HG02981 (cell line): Measurements from ENCODE around the gene CD96.
"Not testable (repeated sequence)": the region's sequence is repeated elsewhere in the genome, so short reads cannot be mapped to it uniquely, and the experiment has no call there.

Experiments
- ATAC-seq: cut with Tn5 transposase; IDR thresholded peaks from one replicate; pipeline ENCODE4 v1.9.1; 2021; ENCODE audit warnings: mild to moderate bottlenecking, moderate library complexity; ENCODE audit not compliant: unreplicated experiment

Gene CD96

DNA sequence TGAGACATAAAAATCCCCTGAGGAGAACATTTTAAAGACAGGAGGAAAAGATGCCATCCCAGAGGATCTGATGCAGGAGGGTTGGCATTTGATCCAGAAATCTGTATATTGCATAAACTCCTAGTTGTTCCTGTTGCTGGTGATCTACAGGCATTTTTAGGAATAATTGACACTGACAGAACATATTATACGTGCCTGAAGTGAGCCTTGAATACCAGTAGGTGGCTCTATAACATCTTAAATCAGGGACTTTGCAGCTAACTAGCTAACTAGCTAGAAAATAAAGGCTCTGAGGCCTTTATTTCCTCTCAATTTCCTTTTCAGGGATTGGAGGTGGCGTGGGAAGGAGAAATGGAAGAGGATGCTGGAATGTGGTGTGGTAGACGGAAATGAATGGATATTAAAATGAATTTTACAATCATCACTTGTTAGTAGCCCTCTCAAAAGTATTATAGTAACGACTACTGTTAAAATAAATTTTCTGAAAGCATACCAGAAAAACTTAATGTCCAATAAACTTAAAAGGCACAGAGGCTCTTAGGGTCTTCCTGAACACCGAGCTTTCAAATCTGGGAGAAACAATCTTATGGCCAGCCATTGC lies 127.0 kb downstream of the CD96 start:
- peak; percentile 34 for ATAC-seq

DNA sequence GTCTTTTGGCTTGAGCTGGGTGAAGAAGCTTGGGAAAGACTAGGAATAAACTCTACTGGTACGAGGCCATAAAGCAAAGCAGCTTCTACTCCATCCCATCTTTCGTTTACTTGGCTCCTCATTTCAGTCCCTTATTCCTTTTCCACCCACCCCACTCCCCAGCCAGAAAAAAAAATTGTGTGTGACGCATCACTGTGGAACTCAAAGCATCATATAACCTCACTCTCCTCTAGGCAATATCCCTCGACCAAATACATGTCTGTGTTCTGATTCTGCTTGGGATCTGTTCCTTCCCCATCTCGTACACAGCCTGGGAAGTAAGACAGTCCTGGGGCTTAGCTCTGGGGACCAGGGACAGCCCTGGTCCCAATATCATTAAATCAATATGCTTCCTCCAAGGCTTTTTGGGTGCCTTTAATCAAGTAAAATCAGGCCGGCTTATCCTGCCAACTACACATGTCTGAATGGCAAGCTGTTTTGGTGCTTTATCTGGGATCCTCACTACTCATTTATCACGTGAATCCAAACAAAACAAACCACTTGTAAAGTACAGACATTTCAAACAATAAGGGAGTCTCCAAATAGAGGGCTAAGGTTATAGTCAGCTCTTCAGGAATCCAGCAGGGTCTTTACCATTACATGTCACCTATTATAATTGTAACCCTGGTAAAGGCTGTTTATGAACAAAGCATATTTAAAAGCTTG lies 128.1 kb downstream of the CD96 start:
- ATAC-seq: no peak

DNA sequence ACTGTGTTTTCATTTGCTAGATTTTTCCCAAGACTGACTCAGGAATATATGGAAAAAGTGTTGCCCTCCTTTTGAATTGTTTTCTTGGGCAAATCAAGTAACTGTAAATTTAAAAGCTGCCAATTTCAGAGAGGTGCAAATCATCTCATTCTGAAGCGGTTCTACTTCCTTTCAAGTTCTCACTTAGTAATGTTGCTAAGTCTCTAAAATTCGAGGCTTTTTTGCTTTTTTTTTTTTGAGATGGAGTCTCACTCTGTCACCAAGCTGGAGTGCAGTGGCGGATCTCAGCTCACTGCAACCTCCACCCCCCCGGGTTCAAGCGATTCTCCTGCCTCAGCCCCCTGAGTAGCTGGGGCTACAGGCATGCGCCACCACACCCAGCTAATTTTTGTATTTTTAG lies 130.5 kb downstream of the CD96 start:
- not testable (repeated sequence) for ATAC-seq

DNA sequence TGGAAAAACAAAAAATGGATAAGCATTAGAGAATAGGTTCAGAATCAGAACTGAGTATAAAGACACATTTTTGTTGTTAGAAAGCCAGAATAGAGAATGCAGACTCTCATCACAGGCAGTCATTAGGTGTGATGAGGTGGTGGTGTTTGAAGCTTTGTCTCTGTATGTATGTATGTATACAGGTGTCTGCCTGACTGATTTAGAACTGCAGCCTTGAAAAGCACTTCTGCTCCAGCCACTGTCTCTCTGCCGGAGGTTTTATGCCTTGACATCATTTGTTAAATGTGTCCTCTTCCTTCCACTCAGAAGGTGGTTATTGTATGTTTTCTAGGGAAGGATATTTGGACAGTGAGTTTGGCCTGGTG lies 133.8 kb downstream of the CD96 start:
- no peak for ATAC-seq

DNA sequence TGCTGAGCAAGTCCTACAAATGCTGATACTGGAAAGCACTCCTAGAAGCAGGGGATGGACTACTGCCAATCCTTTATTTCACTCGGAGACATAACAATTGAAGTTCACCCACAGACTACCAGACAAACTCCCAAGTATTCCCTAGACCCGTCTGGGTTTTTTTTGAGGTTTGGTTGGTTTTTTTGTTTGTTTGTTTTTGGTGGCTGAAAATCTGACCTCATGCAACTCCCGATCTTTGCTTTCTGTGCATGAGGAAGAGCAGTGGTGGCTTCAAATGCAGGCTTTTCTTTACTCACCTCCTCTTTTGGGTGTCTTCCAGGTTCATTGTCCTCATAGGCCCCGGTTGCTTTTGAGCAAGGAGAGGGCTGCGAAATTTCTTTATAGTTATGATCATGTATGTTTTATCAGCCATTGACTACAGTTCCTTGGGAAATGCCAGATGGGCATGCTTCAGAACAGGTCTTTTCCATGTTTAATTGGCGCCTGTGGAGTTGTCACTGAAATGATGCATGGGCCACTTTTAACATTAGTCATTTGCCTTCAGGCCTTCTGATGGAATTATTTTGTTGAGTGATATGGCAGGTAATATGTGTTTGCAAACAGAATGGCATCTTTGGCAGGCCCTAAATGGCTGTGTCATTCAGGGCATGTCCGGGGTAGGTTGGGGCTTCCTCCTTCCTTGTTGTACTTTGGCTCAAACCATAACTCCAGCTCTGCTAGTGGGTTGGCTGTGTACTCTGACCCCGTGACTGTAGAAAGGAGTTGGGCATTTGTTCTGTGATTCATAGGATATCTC lies 134.4 kb downstream of the CD96 start:
- peak; percentile 24 for ATAC-seq

DNA sequence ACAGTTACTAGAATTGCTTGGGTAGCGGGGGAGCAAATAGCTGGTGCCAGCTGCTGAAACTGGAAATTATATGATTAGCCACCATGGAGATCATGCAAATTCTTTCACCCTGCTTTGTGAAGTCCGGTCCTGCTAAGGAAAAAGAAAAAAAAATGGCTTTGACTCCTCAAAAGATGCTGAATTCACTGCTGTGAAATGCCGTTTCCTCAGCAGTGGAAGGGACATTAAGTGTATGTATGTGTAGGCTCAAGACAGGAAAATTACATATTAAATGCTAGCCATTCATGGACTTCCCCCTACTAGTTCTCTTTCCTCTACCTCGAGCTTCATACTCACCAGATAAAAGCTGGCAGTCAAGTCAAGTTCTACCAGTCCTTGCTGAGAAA lies 135.0 kb downstream of the CD96 start:
- no peak for ATAC-seq

DNA sequence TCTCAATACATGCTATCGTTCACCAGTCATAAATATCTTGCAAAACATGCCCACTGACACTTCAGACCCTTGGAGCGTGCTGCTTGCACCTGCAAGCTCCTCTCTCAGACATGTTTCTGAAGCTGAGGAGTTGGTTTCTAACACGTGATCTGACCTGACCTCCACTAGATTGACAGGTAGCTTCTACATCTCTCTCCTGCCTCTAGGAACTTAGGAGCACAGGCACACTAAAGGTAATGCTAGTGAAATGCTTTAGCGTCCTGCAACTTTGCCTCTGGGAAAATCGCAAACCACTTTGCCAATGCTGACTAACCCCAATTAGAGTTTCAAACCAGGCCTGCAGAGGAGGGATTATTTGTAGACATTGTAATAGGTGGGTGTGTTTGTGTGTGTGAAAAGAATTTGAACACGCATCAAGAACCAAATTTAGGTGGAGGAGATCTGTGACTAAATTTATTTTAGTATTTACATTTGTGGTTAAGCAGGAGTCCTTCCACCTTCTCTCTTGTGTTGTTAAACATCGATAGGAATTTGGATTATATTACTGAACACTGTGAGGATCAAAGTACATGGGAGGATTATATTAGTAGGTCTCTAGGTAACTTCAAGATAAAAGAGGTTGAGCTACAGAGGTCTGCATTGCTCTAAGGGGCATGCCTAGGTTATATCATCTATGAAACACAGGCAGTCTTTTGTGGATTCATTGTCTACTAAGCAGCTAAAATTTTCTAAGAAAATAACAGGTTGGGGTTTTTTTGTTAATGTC lies 139.8 kb downstream of the CD96 start:
- no peak for ATAC-seq

DNA sequence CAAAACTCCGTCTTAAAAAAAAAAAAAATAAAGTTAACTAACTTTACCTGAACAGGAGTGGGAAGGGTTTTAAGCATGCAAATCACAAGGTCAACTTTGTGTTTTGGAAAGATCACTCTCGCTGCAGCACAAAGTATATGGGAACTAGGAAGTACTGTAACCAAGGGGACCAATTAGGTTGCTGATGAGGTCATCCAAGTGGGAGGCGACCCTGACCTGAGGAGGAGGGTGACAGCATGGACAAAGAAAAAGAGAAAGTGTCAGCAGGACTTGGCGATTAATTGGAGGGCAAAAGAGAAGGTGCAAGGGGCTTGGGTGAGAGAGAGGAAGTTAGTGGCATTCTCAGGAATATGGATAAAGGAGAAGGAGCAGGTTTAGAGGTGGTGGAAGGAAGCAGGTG lies 142.6 kb downstream of the CD96 start:
- ATAC-seq: no peak

DNA sequence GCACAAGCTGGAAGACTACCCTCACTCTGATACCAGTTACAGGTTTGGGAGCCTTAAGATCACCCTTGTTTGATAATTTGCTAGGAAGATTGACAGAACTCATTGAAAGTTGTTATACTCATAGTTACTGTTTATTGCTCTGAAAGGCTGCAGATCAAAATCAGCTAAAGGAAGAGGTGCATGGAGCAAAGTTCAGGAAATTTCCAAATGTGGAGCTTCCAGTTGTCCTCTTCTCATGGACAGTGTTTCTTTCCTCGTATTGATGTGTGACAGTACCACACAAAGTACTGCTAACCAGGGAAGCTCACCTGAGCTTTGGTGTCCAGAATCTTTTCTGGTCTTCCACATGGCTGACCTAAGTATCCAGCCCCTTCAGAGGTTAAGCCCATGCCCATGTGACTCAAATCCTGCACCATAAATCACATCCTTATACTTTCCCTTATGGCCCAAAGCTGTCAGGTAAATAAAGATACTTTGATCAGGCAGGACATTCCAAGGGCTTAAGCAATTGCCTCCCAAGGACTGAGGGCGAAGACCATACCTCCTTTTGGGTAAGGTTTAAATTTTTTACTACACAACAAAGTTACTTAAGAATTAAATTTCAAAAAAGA lies 146.3 kb downstream of the CD96 start:
- no peak for ATAC-seq

DNA sequence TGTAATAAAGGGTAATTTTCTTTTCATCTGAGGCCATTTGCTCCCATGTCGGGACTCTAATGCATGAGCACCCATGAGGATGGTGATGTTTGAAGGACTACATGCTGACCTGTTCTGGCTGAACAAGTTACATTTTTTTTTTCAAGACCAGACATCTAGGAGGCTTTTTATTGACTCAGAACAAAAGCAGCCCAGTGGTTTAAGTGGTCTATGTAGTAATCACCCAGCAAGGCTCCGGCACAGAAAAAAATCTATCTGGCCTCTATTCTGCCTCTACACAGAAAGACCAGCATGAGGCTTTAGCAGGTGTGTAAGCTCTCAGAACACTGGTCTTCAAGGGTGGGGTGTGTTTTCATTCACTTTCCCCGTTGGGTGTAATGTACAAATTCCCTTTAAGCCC lies 148.2 kb downstream of the CD96 start:
- peak; percentile 92 for ATAC-seq

DNA sequence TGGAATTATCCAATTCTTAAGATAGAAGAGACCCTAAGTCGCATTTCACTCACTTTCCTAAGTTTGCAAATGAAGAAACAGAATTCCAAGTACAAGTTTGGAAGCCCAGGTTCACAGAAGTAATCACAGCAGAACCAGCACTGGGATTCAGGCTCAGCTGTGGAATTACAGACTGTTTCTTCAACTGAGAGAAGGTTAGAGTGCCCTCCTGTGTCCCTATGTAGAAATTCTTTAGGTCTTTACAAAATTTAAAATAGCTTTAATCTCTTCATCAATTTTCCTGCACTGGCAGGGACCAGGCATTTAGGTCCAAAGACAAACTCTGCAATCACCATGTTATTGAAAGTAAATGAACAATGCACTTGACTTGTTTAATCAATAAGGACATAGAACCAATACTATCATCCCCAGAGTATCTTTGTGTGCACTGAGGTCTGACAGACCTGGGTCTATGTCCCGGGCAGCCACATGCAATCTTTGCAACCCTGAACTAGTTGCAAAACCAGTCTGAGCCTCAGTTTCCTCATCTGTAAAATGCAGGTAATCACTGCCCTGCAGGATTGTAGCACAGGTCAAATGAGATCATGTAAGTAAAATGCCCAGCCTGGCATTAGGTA lies 149.4 kb downstream of the CD96 start:
- ATAC-seq: no peak

DNA sequence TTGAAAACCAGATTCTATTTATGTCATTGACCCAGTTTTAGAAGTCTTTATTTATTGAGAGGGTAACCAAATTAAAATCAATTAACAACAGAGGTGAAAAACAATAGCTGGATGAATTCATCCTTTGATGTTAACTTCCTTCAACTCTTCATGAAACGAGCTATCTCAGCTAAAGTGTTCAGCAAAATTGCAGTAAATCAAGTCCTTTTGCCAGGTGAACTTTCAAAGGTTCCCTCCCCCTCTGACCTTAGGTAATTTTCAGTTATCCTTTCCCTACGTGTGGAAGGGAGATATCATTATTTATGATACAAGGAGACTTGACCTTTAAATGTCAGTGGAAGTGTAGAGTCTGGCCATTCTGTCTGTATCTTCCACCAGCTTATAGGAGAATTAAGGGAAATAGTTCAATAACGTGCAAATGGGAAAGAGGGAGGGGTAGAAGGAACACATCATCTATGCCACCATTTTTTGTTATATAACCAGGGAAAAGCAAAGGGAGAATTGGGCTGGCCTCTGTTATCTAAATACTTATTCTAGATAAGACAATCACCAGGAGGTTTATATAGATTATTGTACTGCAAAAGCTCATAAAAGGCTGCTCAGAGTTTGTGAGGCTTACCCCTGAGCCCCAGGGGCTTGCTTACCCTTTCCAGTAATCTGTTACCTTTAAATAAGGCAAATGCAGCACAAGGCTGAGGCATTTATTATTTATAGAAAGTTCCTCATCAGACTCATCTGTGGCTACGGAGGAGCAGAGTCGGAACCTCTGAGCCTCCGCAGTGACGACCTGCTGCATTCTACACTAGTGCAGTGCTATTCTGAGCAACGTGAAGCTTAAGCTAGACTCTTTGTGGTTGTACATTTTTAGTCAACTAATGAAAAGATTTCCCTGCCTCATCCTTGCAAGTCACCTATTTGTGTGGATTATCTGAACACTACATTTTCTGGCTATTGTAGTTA lies 150.9 kb downstream of the CD96 start:
- peak; percentile 41 for ATAC-seq

DNA sequence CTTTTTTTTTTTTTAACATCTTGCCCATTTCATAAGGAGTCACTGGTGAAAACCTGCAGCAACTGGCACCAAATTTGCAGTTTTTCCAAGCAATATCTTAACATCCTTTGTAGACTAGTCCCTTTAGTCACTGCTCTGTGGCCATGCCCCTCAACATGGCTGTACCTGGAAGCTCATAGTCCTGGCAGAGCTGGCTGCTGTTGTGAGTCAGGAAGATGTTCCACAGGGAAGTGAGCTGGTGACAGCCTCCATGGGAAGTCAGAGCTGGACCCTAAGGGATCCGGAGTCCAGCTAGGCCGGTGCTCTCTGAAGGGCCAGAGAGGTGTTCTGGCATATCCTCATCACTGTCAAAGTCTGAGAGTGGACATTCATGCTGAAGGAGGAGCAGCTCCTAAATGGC lies 152.5 kb downstream of the CD96 start:
- ATAC-seq: no peak

DNA sequence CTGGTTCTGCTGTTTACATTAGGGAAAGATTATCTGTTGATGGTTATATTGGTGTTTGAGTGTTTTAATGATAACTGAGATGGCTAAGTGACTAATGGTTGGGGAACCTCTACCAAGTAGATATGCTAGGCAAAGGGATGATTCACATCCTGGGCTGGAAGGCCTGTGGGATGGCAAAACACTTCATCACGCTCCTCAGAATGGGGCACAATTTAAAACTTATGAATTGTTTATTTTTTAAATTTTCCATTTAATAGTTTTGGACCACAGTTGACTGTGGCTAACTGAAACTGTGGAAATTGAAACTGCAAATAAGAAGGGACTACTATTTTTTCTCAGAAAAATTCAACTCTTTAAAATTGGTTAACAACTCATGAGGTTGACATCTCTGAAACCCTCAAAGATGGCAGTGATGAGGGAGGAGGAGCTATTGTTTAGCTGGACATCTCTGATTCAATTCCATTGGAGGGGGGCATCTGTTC lies 153.7 kb downstream of the CD96 start:
- ATAC-seq: no peak

DNA sequence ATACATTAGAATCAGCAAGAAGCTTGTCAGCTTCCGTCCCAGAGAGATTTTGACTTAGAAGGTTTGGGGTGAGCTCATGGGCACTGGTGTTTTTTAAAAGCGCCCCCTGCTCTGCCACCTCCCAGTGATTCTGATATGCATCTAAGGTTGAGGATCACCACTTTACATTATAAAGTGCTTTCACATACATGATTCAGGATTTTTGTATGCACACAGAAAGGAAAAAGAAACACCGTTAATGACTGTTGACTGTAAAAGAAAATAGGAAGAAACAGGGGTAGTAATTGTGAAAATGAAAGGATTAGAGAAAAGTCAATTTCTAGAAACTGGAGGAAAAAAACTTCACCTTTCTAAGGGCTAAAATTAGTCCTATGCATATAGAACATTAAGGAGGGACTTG lies 158.1 kb downstream of the CD96 start:
- ATAC-seq: no peak

DNA sequence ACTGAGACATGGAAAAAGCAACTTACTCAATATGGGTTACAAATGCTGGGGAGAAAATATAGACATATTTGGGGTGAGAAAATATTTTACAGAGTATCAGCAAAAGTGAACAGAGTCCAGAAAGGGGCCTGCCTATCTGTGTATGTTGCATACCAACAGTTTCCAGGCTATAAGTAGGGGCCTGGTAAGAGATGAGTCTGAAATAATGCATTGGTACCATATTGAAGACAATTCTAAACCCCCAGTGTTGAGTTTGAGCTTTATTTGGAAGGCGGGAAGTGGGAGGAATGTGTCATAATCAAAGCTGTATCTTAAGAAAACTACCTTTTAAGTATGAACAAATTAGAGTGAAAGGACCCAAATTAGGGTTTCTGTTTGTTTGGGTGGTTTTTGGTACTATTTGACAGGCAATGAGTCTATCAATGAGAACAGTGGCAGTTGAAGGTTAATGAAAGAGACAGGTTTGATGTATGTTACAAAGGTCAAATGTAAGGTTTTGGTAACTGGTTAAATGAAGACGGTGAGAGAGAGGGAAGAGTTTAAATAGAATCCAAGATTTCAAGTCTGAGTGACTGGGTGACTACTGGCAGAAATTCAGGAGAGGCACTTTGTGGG lies 159.4 kb downstream of the CD96 start:
- no peak for ATAC-seq
